ENCODE results near the gene PAK6. TPM values are rescaled to one million over a fixed set of nuclear protein-coding genes. Genes with fewer than 3 reads are reported as not detected.
A peak's percentile ranks its signal among the peaks of the same experiment; 100 is the strongest.

Gene PAK6
- total RNA-seq, result 4.5 and 7.1 TPM in 2 replicates

DNA sequence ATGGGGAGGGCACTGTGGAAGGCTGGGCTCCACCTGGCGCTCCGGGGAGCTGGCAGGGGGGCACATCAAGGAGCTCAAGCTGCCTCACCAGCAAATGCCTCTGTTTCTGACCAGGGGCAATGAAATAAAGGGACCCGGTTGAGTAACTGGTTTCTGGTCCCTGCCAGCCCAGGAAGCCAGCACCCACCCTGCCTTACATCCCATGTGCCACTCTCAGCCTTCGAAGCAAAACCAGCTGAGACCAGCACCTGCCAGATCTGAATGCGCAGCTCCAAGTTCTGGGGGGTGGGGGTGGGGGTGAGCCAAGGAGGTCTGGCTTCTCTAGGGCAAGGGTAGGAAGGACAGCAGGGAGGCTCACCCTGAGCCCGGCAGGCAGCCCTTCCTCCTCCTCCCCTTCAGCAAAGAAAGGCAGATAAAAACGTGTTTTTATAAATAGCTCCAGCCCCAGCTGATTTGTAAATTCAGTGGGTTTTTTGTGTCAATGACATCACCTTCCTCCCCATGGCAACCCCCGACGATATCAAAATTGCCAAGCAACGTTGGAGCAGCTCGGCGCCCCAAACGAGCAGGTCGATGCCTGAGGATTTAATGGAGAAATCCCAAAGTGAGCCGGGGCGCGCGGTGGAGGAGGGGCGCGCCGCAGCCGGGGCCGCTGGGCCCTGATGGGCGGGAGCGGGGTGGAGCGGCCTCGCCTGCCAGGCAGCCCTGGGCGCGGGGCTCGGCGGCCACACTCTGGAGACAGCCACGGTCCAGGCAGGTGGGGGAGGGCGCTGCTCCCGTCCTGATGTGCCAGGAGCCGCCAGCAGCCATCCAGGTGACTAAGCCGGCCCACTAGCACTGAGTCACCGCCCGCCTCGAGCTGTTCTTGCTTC lies at the start of gene PAK6:
Gene PAK6, plus strand, starts transcription at position 532 of the 872 bp plus-strand sequence. CDS start 25,723 bp downstream, outside the sequence.
- H3K4me3 ChIP-seq (ENCODE audit: low read depth, low read length), result peak within 1 kb of the TSS; percentile 36
- no peak for DNase-seq (ENCODE audit: low read depth)
- TF ChIP-seq, protein P1, sequence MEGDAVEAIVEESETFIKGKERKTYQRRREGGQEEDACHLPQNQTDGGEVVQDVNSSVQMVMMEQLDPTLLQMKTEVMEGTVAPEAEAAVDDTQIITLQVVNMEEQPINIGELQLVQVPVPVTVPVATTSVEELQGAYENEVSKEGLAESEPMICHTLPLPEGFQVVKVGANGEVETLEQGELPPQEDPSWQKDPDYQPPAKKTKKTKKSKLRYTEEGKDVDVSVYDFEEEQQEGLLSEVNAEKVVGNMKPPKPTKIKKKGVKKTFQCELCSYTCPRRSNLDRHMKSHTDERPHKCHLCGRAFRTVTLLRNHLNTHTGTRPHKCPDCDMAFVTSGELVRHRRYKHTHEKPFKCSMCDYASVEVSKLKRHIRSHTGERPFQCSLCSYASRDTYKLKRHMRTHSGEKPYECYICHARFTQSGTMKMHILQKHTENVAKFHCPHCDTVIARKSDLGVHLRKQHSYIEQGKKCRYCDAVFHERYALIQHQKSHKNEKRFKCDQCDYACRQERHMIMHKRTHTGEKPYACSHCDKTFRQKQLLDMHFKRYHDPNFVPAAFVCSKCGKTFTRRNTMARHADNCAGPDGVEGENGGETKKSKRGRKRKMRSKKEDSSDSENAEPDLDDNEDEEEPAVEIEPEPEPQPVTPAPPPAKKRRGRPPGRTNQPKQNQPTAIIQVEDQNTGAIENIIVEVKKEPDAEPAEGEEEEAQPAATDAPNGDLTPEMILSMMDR (conservative IDR thresholded peaks at IDR 0.05; ENCODE audit: low read depth, low read length), result no peak

DNA sequence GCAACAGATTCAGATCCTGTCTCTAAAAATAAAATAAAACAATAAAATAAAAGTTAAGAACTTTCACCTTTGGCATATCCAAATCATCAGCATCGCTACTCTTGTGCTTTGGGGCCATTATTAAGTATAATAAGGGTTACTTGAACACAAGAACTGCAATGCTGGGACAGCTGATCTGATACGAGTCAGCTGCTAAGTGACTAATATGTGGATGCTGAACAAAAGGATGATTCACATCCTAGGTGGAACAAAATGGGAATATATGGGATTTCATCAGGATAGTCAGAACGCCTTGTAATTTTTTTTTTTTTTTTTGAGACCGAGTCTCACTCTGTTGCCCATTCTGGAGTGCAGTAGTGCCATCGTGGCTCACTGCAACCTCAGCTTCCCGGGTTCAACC lies 48.3 kb upstream of the PAK6 start:
- peak; percentile 46 for DNase-seq (ENCODE audit: low read depth)
- TF ChIP-seq, protein P1 (conservative IDR thresholded peaks at IDR 0.05; ENCODE audit: low read depth, low read length), result no peak
- no peak overlapping the region for H3K4me3 ChIP-seq (ENCODE audit: low read depth, low read length)

DNA sequence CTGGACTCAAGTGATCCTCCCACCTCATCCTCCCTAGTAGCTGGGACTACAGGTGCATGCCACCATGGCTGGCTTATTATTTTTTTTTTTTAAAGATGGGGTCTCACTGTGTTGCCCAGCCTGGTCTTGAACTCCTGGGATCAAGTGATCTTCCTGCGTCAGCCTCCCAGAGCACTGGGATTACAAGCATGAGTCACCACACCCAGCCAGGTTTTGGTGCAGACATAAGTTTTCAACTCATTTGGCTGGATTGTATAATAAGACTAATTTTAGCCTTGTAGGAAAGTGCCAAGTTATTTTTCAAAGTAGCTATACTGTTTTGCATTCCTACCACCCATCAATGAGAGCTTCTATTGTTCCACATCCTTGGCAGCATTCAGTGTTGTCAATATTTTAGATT lies 45.9 kb upstream of the PAK6 start:
- no peak overlapping the region for H3K4me3 ChIP-seq (ENCODE audit: low read depth, low read length)
- no peak for DNase-seq (ENCODE audit: low read depth)
- TF ChIP-seq, protein P1 (conservative IDR thresholded peaks at IDR 0.05; ENCODE audit: low read depth, low read length), result no peak

DNA sequence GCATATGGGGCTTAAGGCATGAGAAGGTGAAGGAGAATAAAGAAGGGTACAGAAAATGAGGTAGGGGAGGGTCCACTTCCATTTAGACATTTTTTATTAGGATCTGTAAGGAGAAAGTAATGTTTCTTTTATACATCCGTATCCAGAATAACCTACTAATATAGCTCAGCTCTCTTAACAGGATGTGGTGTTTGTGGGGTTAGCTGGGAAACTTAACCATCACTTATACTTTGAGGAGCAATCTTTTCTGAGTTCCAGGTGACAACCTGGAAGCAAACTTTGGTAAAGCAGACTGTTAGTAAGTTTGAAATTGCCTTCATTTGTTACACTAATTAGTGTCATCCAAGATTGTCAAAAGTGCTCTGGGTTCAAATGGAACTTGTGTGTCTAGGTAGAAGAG lies 41.4 kb upstream of the PAK6 start:
- TF ChIP-seq, protein P1 (conservative IDR thresholded peaks at IDR 0.05; ENCODE audit: low read depth, low read length), result no peak
- no peak overlapping the region for H3K4me3 ChIP-seq (ENCODE audit: low read depth, low read length)
- no peak for DNase-seq (ENCODE audit: low read depth)

DNA sequence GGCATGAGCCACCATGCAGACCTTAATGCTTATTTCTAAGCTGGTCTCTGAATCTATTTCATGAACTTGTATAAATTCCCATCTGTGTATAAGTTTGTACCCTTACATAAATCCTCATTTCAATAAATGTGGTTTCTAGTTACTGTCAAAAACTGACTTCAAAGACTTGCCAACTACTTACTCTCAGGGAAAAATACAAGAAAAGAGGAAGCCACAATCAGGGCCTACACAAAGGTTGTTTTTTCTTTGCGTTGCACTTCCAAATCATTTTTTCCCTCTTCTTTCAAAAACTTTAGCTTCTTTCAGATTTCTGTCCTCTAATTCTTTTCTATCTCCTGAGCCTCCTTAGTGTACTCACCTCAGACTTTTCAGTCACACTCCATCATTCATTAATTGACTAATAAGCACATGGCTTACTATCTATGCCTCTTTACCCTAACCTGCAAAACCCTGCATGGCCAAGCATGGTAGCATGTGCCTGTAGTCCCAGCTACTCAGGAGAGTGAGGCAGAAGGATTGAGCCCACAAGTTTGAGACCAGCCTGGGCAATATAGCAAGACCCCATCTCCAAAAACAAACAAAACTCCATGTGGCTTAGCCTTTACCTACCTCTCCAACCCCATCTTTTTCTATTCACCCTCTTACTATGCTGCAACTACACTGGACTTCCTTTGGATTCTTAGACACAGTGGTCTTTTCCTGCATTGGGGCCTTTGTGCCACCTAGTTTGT lies 40.3 kb upstream of the PAK6 start:
- TF ChIP-seq, protein P1 (conservative IDR thresholded peaks at IDR 0.05; ENCODE audit: low read depth, low read length), result no peak
- DNase-seq (ENCODE audit: low read depth), result no peak
- H3K4me3 ChIP-seq (ENCODE audit: low read depth, low read length), result no peak overlapping the region

DNA sequence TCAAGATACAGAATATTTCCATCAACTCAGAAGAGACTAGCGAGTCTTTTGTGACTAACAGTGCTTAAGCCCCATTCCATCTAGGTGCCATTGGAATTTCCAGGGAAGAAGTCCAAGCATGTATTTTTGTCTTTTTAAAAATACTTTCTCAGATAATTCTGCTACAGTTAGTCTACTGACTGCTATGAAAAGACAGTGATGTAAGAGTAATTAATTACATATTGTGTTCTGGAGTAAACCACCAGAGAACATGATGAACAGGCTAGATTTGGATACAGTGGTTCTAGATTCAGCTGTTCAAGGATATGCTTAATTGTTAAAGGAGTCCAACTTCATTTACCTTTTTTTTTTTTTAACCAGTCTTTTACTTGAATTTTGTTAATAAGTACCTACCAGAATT lies 34.8 kb upstream of the PAK6 start:
- TF ChIP-seq, protein P1 (conservative IDR thresholded peaks at IDR 0.05; ENCODE audit: low read depth, low read length), result no peak
- no peak for DNase-seq (ENCODE audit: low read depth)
- no peak overlapping the region for H3K4me3 ChIP-seq (ENCODE audit: low read depth, low read length)
